SJSA1 (cell line): Measurements from ENCODE around the gene LY6G6D. TPM values are rescaled to one million over a fixed set of nuclear protein-coding genes. Genes with fewer than 3 reads are reported as not detected.

Experiments used
- DNase-seq, 2 experiments: peaks; one replicate each; pipeline ENCODE4 v3.0.0-alpha.2; 2015 to 2020; ENCODE audit warnings: low spot score in 2 of 2, low read depth in 1 of 2
- H3K27ac ChIP-seq: fragments of 250-450 bp; sonication (Bioruptor Pico); 2 replicates; pipeline ENCODE4 v1.5.1; 2020; ENCODE audit warnings: mild to moderate bottlenecking, moderate library complexity
- H3K27me3 ChIP-seq: fragments of 250-450 bp; sonication (Bioruptor Pico); replicated peaks from 2 replicates; pipeline ENCODE4 v1.5.1; 2020; ENCODE audit warnings: mild to moderate bottlenecking, moderate library complexity
- H3K36me3 ChIP-seq: fragments of 250-450 bp; sonication (Bioruptor Pico); 2 replicates; pipeline ENCODE4 v1.5.1; 2020; ENCODE audit warnings: mild to moderate bottlenecking
- H3K4me1 ChIP-seq: fragments of 250-450 bp; sonication (Bioruptor Pico); replicated peaks from 2 replicates; pipeline ENCODE4 v1.6.1; 2021; ENCODE audit warnings: mild to moderate bottlenecking
- H3K4me3 ChIP-seq: fragments of 250-450 bp; sonication (Bioruptor Pico); 2 replicates; pipeline ENCODE4 v1.5.1; 2020; ENCODE audit warnings: mild to moderate bottlenecking
- H3K9me3 ChIP-seq: fragments of 250-450 bp; sonication (Bioruptor Pico); replicated peaks from 2 replicates; pipeline ENCODE4 v1.5.1; 2020; ENCODE audit warnings: mild to moderate bottlenecking
- total RNA-seq: library from RNA; depleted of rRNA; stranded (reverse); fragments of >200 nt; shearing (Covaris generic); gene quantifications from 2 replicates; pipeline ENCODE4 v1.2.3, GENCODE V29; 2014

The LY6G6D gene
- total RNA-seq, 1 experiment from 2014 or later, result not detected

DNA sequence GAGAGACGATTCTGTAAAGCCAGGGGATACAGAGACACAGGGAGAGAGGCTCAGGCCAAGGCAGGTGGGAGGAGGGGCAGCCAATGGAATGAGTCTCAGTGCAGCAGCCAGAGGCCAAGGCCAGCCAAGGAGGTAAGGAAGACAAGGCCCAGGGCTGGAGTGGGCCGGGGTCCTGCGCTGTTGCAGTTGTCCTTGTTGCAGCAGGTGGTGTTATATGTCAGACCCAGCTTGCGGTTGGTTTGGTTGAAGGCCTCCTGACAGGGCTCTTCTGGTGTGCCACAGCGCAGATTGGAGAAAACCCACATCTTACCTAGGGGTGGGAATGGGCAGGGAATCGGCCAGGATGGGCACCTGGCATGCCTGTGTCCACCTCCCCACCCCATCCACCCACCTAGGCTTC is 3.9 kb downstream of the LY6G6D start:
- DNase-seq, result no peak
- Histone ChIP-seq H3K27me3 (no peaks in the 10 kb centered on the region), H3K27ac (no peak overlapping the region), H3K4me3 (no peak overlapping the region), H3K36me3 (no peaks in the 10 kb centered on the region), H3K9me3 (no peaks in the 10 kb centered on the region), H3K4me1 (peaks cover 1% of the 10 kb centered on the region; the same call in 1 of the 2 replicates)

DNA sequence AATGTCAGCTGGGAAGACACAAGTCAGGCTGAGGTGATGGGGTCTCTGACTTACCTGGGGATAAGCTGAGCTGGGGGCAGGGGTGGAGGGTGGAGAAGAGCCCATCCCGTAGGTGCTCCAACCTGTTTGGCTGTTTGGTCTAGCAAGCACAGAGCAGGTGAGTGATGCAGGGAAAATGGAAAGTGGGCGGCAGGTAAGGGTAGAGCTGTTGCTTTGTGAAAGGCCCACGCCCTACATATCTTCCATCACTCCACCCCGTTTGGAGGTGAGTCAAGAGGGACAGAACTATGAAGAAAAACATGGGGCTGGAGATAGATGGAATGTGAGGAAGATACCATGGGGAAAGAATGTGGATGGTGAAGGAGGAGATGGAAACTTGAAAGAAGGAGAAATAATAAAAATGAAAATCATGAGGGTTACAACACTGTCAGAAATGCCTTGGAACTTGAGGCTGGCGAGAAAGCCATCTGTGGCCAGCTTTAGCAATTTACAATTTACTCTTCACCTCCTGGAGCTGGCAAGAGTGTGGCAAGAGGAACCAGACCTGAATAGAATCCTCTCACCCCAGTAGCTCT is 5.1 kb downstream of the LY6G6D start:
- H3K4me3 ChIP-seq, result no peak overlapping the region
- H3K27me3 ChIP-seq, result no peaks in the 10 kb centered on the region
- H3K27ac ChIP-seq, result no peak overlapping the region
- no peaks in the 10 kb centered on the region for H3K4me1 ChIP-seq
- no peak for DNase-seq
- H3K36me3 ChIP-seq, result no peaks in the 10 kb centered on the region; the same call in 1 of the 2 replicates
- no peaks in the 10 kb centered on the region for H3K9me3 ChIP-seq

DNA sequence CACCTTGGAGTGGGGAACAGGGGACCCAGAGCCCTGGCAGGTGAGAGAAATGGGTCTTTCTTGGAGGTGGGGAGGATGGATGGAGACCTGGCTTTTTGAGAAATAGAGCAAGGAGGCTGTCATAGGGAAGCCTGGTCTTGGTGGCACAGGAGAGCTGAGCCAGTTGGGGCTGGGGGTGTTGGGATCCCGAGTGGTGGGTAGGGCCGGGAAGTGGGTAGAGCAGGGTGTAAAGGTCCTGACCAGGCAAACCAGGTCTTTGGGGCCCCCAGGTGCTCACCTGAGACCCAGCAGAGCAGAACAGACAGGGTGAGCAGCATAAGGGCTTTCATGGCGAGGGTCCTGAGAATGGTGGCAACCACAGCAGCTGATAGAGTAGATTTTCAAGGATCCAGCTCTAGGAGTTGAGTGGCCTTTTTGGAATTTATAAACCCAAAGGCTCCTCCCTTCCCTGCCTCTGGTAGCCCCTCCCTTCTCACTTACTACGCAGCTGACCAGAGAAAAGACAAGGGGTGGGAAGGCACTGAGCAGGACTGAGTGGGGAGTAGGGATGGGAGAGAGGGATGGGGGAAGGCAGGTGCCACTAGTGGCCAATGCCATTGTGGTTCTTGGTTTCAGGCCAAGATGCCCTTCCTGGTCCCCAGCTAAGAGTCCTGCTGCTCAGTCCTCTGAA is 6.3 kb downstream of the LY6G6D start, which contains the start of gene LY6G6C:
Gene LY6G6C, minus strand, starts transcription at position 396 of the 670 bp plus-strand sequence. Its CDS starts 67 bp downstream, at position 329.
- no peak within 1 kb of the TSS for H3K4me3 ChIP-seq
- no peaks in the 10 kb centered on the region for H3K27me3 ChIP-seq
- no peak within 1 kb of the TSS for H3K27ac ChIP-seq
- DNase-seq, result no peak
- no peaks in the 10 kb centered on the region for H3K9me3 ChIP-seq
- no peaks in the 10 kb centered on the region for H3K4me1 ChIP-seq
- H3K36me3 ChIP-seq, result peaks cover 5% of the 10 kb centered on the region

DNA sequence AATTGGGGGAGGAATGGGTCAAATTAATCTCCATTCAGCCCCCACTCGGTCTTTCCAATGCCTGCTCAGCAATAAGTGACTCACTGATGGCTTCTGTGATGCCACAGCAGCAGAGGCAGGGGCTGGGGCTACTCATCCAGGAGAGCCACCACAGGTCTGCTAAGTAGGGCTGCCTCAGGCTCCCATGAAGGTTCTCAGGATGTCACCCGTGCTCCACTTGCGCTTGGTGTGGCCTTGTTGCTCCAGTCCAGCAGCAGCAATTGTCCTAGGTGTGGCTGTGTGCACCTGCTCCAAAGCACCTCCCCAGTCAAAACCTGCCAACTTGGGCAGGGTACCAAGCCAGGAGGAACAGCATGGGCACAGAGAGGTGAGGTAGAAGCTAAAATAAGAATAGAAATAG is 7.0 kb downstream of the LY6G6D start:
- Histone ChIP-seq H3K9me3 (no peaks in the 10 kb centered on the region), H3K4me3 (no peak overlapping the region), H3K27me3 (no peaks in the 10 kb centered on the region), H3K27ac (no peak overlapping the region), H3K36me3 (peaks cover 11% of the 10 kb centered on the region), H3K4me1 (no peaks in the 10 kb centered on the region)
- DNase-seq, result no peak

DNA sequence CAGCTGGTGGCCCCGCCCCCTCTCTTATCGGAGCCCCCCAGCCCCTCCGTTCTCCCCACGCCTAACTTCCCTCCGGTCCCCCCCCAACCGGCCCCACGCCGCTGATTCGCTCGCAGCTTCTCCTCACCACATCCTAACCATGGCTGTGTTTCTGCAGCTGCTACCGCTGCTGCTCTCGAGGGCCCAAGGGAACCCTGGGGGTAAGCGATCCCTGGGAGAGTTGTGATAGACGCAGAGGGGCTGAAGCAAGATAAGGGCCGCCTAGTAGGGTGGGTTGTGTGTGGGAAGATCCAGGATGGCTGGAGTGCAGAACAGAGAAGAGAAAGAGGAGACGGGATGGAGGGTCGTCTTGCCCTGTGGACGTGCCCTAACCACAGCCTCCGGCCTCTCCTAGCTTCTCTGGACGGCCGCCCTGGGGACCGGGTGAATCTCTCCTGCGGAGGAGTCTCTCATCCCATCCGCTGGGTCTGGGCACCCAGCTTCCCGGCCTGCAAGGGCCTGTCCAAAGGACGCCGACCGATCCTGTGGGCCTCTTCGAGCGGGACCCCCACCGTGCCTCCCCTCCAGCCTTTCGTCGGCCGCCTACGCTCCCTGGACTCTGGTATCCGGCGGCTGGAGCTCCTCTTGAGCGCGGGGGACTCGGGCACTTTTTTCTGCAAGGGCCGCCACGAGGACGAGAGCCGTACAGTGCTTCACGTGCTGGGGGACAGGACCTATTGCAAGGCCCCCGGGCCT is 8.3 kb downstream of the LY6G6D start, which contains the start of gene MPIG6B:
Gene MPIG6B, plus strand, starts transcription at position 129 of the 735 bp plus-strand sequence. Its CDS starts 11 bp downstream, at position 140.
- Histone ChIP-seq H3K9me3 (no peaks in the 10 kb centered on the region), H3K36me3 (peaks cover 22% of the 10 kb centered on the region), H3K4me3 (no peak within 1 kb of the TSS), H3K27ac (no peak within 1 kb of the TSS), H3K27me3 (no peaks in the 10 kb centered on the region), H3K4me1 (no peaks in the 10 kb centered on the region)
- no peak for DNase-seq

DNA sequence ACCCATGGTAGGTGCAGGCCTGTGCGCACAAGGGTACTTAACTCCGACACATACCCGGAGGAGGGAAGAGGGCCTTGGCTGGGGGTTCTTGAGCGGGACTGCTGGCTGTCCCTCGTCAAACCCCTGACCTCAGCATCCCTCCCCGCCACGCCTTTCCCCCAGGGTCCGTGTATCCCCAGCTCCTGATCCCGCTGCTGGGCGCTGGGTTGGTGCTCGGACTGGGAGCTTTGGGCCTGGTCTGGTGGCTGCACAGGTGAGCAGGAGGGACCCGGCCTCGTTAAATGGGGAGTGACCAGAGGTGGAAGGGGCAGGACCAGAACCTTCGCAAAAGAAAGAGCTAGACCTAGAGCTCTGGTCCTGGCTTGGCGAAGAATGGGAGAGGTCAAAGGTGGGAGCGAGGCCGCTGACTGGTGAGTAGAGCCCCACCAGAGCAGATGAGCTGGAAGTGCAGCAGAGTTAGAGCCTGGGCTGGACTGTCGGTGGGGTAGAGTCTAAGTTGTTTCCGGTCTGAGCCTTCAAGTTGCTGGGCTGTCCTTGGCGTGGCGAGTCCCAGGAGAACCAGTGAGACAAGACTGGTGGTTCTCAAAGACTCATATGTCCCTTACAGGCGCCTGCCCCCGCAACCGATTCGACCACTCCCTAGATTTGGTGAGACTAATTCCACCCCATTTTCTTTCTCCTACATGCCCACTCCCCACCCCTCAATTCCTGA is 9.0 kb downstream of the LY6G6D start:
- no peak for DNase-seq
- Histone ChIP-seq H3K9me3 (no peaks in the 10 kb centered on the region), H3K4me3 (no peak overlapping the region), H3K27me3 (no peaks in the 10 kb centered on the region), H3K36me3 (peaks cover 28% of the 10 kb centered on the region), H3K4me1 (peaks cover 6% of the 10 kb centered on the region), H3K27ac (no peak overlapping the region)

DNA sequence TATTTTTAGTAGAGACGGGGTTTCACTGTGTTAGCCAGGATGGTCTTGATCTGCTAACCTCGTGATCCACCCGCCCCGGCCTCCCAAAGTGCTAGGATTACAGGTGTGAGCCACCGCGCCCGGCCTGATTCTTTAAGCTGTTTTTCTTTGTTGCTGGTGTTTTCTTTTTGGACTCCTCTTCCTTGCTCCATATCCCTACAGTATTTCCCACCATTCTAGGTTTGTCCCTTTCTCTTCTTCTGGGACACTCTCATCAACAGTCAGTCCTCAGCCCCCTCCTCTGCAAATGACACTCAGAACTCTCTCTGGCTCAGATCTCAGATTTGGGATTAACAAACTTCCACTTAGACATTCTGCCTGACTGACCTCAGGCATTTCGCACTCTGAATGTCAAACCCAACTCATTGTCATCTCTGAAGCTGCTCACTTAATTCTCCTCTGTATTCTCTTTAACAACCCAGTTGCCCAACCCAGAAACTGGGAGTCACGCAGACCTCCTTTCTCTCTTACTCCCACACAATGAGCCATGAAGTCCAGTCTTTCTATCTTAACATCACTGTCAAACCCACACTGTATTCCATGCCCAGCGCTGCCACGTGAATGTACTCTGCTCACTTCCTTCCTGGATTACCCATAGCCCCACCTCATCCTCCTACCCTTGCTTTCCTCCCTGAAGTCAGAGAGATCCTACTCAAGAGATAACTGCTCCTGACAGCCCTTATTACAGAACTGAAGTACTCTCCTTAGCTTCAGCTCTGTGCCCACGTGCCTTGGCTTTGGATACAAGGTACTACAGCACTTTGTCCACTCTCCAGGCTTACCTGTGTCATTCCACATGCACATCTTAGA is 10.6 kb downstream of the LY6G6D start:
- Histone ChIP-seq H3K4me3 (no peak overlapping the region), H3K27ac (no peak overlapping the region), H3K27me3 (no peaks in the 10 kb centered on the region), H3K9me3 (peaks cover 3% of the 10 kb centered on the region), H3K4me1 (peaks cover 18% of the 10 kb centered on the region), H3K36me3 (peaks cover 39% of the 10 kb centered on the region)
- no peak for DNase-seq

DNA sequence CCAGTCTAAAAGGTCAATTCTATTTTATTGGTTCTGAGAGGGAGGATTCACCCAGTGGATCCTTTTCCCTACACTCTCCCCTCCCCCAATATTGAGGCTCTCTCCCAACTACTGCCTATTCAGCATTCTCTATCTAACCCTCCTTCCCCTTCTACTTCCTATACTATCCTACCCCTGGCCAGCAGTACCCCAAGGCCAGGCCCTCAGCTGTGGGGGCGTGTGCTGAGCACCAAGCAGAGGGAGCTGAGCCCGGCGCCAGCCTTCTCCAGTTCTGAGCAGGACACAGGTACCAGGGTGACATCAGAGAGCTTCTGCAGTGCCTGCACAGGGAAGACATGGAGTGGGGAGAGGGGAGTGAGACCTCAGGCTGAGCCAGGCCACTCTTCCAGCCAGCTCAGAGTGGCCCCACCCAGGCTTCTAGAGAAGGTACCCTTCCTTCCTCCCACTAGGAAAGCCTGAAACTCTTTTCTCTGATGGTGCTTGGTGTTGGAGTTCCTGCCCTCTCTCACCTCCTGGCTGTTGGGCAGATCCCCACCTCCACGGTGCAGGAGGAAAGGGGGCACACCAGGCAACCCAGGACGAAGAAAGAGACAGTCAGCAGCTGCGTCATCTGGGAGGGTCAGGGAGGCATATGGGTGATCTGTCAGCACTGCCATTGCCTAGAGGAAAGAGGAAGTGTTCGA is 12.0 kb downstream of the LY6G6D start:
- Histone ChIP-seq H3K27ac (no peak overlapping the region), H3K4me1 (peaks cover 19% of the 10 kb centered on the region), H3K27me3 (no peaks in the 10 kb centered on the region), H3K4me3 (no peak overlapping the region), H3K36me3 (peaks cover 53% of the 10 kb centered on the region), H3K9me3 (peaks cover 3% of the 10 kb centered on the region)
- DNase-seq, result no peak

DNA sequence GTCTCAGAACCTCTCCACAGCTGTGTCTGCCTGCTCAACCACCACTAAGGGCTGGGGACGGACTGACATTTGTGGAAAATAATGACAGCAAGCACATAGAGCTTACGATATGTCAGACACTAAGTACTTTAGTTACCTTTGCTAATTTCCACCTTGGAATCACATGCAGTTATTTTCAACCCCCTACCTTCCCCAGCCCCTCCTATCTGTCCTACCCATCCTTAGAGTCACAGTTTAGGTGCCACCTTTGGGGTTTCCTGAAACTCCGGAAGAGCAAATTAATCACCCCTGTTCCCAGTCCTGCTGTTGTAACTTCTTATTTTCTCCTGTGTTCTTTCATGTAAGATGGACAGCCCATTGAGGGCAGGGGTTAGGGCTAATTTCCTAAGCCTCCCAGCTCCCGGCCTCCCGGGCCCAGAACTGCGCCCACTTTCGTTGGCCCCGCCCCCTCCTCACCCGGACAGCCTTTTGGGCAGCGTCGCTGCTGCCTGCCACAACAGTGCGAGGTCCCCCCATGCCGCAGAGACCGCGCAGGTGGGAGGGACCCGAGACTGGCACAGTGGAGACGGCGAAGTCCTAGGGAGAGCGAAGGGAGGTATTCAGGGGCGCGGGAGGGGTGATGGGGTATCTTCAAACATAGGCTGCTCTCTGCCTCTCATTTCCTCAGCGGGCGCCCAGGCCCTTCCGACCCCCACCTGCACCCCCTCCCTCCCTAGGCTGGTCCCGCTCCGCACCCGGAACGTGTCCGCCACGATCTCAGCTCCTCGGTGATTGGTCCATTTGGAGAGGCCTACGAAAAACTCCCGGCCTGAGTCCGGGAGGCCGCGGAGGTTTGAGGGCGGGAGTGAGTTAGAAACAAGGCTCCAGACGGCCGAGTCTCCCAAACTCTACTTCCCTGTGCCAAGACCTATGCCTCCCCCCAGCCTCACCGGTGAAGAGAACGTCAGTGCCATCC is 12.8 kb downstream of the LY6G6D start:
- Histone ChIP-seq H3K27ac (no peak overlapping the region), H3K9me3 (peaks cover 3% of the 10 kb centered on the region), H3K4me3 (no peak overlapping the region), H3K4me1 (peaks cover 19% of the 10 kb centered on the region), H3K36me3 (peaks cover 62% of the 10 kb centered on the region), H3K27me3 (no peaks in the 10 kb centered on the region)
- no peak for DNase-seq

DNA sequence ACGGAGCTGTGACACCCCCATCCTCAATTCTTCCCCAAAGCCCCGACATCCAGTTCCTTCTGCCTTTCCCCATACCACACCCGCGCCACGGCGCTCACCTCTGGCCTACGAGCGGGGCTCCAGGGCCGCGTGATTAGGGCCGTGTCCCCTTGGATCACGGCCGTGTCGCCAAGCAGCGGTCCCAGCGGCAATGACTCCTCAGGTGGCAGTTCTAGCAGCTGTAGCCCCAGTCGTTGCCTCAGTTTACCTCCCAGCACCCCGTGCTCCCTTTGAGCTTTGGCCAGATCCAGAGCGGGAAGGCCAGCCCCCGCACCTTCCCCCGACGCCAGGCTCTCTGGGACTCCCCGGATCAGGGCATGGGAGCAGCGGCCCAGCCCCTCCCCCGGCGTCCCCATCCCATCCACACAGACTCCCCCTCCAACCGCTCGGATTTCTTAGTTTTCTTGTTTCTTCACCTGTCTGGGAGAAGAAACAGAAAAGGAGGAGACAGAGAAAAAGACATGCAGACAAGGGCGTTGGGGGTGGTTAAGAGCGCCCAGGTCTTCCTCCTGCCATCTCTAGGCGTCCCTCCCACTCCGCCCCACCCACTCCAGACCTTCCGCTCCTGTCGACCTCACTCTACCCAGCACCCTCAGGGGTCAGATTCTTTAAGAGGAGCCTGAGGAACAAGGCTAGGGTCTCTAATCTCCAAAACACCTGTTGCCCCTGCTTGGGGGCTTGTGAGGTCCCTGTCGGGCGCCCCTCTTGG is 13.8 kb downstream of the LY6G6D start, which contains the start of gene DDAH2:
Gene DDAH2, minus strand, starts transcription at position 533 of the 748 bp plus-strand sequence. Its CDS starts 138 bp downstream, at position 395.
- peak within 1 kb of the TSS; percentile 58 for H3K4me3 ChIP-seq
- DNase-seq, result no peak
- peak within 1 kb of the TSS; percentile 76 for H3K27ac ChIP-seq
- H3K9me3 ChIP-seq, result peaks cover 3% of the 10 kb centered on the region
- peaks cover 24% of the 10 kb centered on the region for H3K4me1 ChIP-seq
- peaks cover 71% of the 10 kb centered on the region for H3K36me3 ChIP-seq
- no peaks in the 10 kb centered on the region for H3K27me3 ChIP-seq

DNA sequence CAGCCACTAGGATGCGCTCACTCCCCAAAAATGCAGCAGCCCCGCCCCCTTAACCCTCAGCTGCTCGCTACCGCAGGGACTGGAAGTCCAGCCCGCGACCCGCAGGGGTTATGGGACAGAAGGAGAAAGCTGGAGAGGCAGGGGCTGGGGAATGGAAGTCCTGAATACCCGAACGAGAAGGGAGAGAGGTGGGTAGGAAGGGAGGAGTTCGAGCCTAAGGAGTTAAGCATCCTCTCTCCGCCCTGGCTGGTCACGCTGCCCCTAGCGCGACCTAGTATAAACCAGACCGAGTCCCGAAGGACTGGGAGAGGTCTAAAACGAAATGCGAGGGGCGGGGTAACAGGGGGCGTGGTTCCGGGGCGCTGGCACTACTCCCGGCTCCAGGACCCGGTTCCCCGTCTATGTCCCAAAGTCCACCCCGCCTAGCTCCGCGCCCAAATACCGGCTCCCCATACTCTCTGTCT is 14.4 kb downstream of the LY6G6D start:
- H3K4me3 ChIP-seq, result peak overlapping the region; percentile 58
- peak; percentile 94 to 98 for DNase-seq
- peak overlapping the region; percentile 76 for H3K27ac ChIP-seq
- H3K9me3 ChIP-seq, result peaks cover 3% of the 10 kb centered on the region
- H3K36me3 ChIP-seq, result peaks cover 77% of the 10 kb centered on the region
- no peaks in the 10 kb centered on the region for H3K27me3 ChIP-seq
- peaks cover 30% of the 10 kb centered on the region for H3K4me1 ChIP-seq
